ENCODE data around the gene ZSCAN10. TPM values are rescaled to one million over a fixed set of nuclear protein-coding genes. Genes with fewer than 3 reads are reported as not detected.

The ZSCAN10 gene
- total RNA-seq, 1 donor from 2014 or later: not detected

DNA sequence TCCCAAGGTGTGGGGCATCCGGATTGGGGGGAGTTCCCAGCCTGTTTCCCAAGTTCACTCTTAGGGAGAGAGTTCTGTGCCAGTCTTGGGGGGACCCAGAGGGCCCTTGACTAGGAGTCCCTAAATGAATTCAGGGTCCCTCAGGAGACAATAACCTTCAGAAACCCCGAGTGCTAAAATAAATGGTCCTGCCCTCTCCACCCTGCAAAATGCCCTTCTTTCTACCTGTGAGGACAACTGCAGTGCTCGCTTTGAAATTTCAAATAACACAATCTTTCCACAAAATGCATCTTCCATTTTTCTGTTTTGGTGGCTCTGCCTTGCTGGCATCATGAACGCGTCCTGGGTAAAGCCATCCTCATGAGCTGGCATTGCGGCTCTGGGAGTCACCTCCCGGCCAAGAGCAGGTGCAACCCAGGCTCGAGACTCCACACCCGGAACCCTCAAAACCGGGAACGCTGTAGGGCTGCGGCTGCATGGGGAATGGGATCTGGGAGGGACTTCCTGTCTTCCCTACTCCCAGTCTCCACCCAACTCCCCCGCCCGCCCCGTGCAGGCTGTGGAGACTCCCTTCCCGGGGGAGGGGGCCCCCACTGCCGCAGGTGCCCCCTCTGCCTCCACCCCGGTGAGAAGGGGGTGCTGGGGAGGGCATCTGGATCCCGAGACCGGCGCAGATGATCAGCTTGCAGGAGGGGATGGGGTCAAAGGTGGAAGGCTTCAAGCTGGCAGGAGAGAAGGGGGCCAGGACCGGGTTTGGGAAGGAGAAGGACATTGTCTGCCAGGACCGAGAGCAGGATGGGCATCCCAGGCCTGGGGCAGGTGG lies 13.2 kb upstream of the ZSCAN10 start, which contains the start of gene ZNF205:
TSS of gene ZNF205 (plus strand) at position 529 of the 823 bp plus-strand sequence. CDS start 845 bp downstream, outside the sequence.
- peak; percentile 72 for DNase-seq (ENCODE audit: low read depth, low spot score)
- H3K27me3 Mint-ChIP-seq (ENCODE audit: low read depth): peaks cover 1% of the 10 kb centered on the region
- H3K36me3 Mint-ChIP-seq (ENCODE audit: low read depth): no peaks in the 10 kb centered on the region
- peaks cover 29% of the 10 kb centered on the region for H3K4me1 Mint-ChIP-seq
- no peaks in the 10 kb centered on the region for H3K9me3 Mint-ChIP-seq
- H3K4me3 Mint-ChIP-seq: peak within 1 kb of the TSS; percentile 82
- peak within 1 kb of the TSS; percentile 94 for H3K27ac Mint-ChIP-seq (ENCODE audit: unreplicated experiment)
- TF ChIP-seq CTCF (conservative IDR thresholded peaks at IDR 0.05): no peak

DNA sequence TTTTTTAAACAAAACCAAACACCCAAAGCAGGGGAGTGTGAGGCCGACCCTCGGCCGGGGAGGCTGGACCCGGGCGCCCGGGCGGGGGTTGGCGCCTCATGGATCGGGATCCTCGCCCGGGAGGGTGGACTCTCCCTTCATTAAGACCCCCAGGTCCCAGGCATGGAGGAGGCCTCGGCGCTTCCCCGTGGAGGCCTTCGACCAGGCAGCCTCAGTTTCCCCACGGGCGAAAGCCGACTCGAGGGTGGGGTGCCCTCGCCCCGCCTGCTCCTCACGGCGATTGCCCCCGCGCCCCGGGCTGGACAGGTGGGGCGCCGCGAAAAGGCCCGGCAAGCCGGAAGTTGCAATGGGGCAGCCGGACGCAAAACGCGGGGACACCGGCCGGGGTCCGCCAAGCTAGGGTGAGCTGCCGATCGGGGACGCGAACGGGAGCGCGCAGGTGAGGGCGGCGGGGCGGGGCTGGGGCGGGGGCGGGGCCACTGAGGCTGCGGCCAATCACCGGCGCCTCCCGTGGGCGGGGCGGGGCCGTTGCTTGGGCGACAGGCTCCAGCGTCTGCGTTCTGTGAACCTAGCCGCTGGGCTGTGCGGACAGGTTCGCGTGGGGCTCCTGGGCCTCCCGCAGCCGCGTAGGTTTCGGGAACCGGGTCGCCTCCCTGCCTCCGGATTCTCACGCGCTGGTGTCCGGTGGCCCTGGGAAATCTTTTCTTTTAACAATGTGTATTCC lies 7.3 kb upstream of the ZSCAN10 start:
- DNase-seq (ENCODE audit: low read depth, low spot score): peak; percentile 92
- Mint-ChIP-seq H3K9me3 (no peaks in the 10 kb centered on the region), H3K27me3 (ENCODE audit: low read depth) (peaks cover 2% of the 10 kb centered on the region), H3K36me3 (ENCODE audit: low read depth) (no peaks in the 10 kb centered on the region), H3K4me3 (peak overlapping the region; percentile 88), H3K27ac (ENCODE audit: unreplicated experiment) (no peak overlapping the region), H3K4me1 (peaks cover 30% of the 10 kb centered on the region)
- TF ChIP-seq CTCF (conservative IDR thresholded peaks at IDR 0.05): no peak

DNA sequence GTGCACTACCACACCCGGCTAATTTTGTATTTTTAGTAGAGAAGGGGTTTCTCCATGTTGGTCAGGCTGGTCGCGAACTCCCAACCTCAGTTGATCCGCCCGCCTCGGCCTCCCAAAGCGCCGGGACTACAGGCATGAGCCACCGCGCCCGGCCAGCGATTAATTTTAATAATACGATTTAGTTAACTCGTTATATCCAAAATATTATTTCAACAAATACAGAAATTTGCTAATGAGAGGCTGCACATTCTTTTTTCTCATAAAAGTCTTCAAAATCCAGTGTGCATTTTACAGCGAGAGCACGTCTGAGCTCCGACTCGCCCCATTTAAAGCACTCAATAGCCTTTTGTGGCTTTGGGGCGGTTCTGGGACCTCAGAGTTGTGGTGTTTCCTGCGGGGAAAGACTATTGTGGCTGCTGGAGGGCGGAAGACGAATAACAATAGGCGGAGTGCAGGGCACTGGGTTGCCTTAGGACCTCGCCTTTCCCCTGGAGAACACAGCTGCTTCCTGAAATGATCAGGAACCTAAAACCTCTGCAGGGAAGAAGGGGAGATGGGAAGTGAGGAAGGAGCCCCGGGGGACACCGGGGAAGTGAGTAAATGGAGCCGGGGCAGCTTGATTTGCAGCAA lies 2.9 kb upstream of the ZSCAN10 start:
- H3K27ac Mint-ChIP-seq (ENCODE audit: unreplicated experiment): peak overlapping the region; percentile 85
- H3K4me1 Mint-ChIP-seq: peaks cover 55% of the 10 kb centered on the region
- no peaks in the 10 kb centered on the region for H3K36me3 Mint-ChIP-seq (ENCODE audit: low read depth)
- H3K27me3 Mint-ChIP-seq (ENCODE audit: low read depth): peaks cover 33% of the 10 kb centered on the region
- H3K9me3 Mint-ChIP-seq: no peaks in the 10 kb centered on the region
- peak overlapping the region; percentile 70 for H3K4me3 Mint-ChIP-seq
- DNase-seq (ENCODE audit: low read depth, low spot score): no peak
- no peak for TF ChIP-seq CTCF (conservative IDR thresholded peaks at IDR 0.05)

GRCh38 chr16:3101018-3101840 lies 2.1 kb upstream of the ZSCAN10 start:
- Mint-ChIP-seq H3K27ac (ENCODE audit: unreplicated experiment) (no peak overlapping the region), H3K4me1 (peaks cover 52% of the 10 kb centered on the region), H3K36me3 (ENCODE audit: low read depth) (no peaks in the 10 kb centered on the region), H3K9me3 (no peaks in the 10 kb centered on the region), H3K27me3 (ENCODE audit: low read depth) (peaks cover 41% of the 10 kb centered on the region), H3K4me3 (peak overlapping the region; percentile 61)
- peak; percentile 72 for TF ChIP-seq CTCF (conservative IDR thresholded peaks at IDR 0.05)
- no peak for DNase-seq (ENCODE audit: low read depth, low spot score)
